Transverse colon (tissue), 4 donors: ENCODE data around the gene MYO9A. TPM values are rescaled to one million over a fixed set of nuclear protein-coding genes. Genes with fewer than 3 reads are reported as not detected.

ENCODE experiments used
- DNase-seq: peaks from one replicate; pipeline ENCODE4 v3.0.0-alpha.2; 2019
- H3K27ac ChIP-seq, 4 donors: fragments of 200-600 bp; sonication (generic); 2 replicates each; pipeline ENCODE4 v1.5.1; 2016 to 2018; ENCODE audit warnings: inconsistent platforms in 4 of 4
- H3K27me3 ChIP-seq: fragments of 200-600 bp; sonication (generic); 2 replicates; pipeline ENCODE4 v1.5.1; 2017; ENCODE audit warnings: inconsistent platforms
- H3K36me3 ChIP-seq, 4 donors: fragments of 200-600 bp; sonication (generic); 2 replicates each; pipeline ENCODE4 v1.5.1; 2017 to 2019; ENCODE audit warnings: inconsistent platforms in 4 of 4
- H3K4me1 ChIP-seq, 4 donors: fragments of 200-600 bp; sonication (generic); 2 replicates each; pipeline ENCODE4 v1.5.1; 2017 to 2020; ENCODE audit warnings: inconsistent platforms in 4 of 4
- H3K4me3 ChIP-seq, 4 donors: fragments of 200-600 bp; sonication (generic); 1 replicate in 1 of 4; 2 replicates in 3 of 4; pipeline versions ENCODE4 v1.5.1 to v1.6.1; 2017 to 2019; ENCODE audit warnings: inconsistent platforms in 4 of 4
- H3K9me3 ChIP-seq, 2 donors: fragments of 200-600 bp; sonication (generic); 2 replicates each; pipeline ENCODE4 v1.5.1; 2017 to 2019; ENCODE audit warnings: inconsistent platforms in 2 of 2
- CTCF ChIP-seq, 5 experiments: fragments of 200-600 bp in 3 of 5; fragments of 450-650 bp in 2 of 5; sonication (generic) in 3 of 5; IDR thresholded peaks; 1 replicate in 2 of 5; 2 replicates in 3 of 5; pipeline ENCODE4 v1.5.1; 2016 to 2017; ENCODE audit warnings: antibody characterized with exemption in 5 of 5, inconsistent platforms in 3 of 5, mild to moderate bottlenecking in 2 of 5, moderate library complexity in 1 of 5
- EP300 ChIP-seq: sonication (generic); formaldehyde crosslinking; IDR thresholded peaks from one replicate; pipeline ENCODE4 v1.6.1; 2017; ENCODE audit warnings: antibody characterized with exemption, low read depth
- POLR2A ChIP-seq: fragments of 450-650 bp; IDR thresholded peaks from one replicate; pipeline ENCODE4 v1.6.1; 2016; ENCODE audit warnings: antibody characterized with exemption, mild to moderate bottlenecking, moderate library complexity
- POLR2AphosphoS5 ChIP-seq, 3 donors: sonication (generic); formaldehyde crosslinking; IDR thresholded peaks; one replicate each; pipeline ENCODE4 v1.6.1; 2016; ENCODE audit warnings: antibody characterized with exemption in 3 of 3
- WGBS, 2 donors: methylation state at CpG; one replicate each; pipeline ENCODE4 v1.1.5; 2018; ENCODE audit warnings: low coverage in 1 of 2; 5-methylcytosine and 5-hydroxymethylcytosine counted together
- in situ Hi-C, 4 donors: fragments of 200-750 bp; cut with MboI; loops; one replicate each; pipeline versions ENCODE4 v1.15.0 to v1.15.1; 2017; ENCODE audit warnings: low sequenced_read_pairs in 3 of 4, low pct_ligation_motif_present in 1 of 4, low pct_unique_long_range_greater_than_20kb in 1 of 4
- intact Hi-C: fragments of 100-400 bp; cut with DNase I; formaldehyde crosslinking; loops from one replicate; pipeline ENCODE4 v1.15.1; 2023; ENCODE audit warnings: low total_unique reads
- total RNA-seq, 4 donors: library from RNA; depleted of rRNA; stranded (reverse); fragments of >200 nt; gene quantifications; one replicate each; pipeline ENCODE4 v1.1.0, GENCODE V29; 2016

MYO9A gene
- total RNA-seq, 4 donors from 2014 or later = 52.4 to 103 (median 74.2) TPM

- Histone ChIP-seq H3K27ac (no peak overlapping the region), H3K9me3 (no peaks in the 10 kb centered on the region), H3K36me3 (no peaks in the 10 kb centered on the region), H3K4me1 (peaks cover 0 to 22% (median 2%) of the 10 kb centered on the region in 4 donors), H3K4me3 (no peak overlapping the region), H3K27me3 (no peaks in the 10 kb centered on the region)
- TF ChIP-seq POLR2A (no peak), POLR2AphosphoS5 (IDR thresholded peaks at IDR 0.05) (no peak), EP300 (no peak)
- no peak for DNase-seq
- WGBS, 2 donors = 90 to 98% methylated on average over 4 of the region's 4 CpGs
- intact Hi-C loops = no loop called here
- in situ Hi-C loops = no loop called here
These were observed 80.6 kb downstream of the MYO9A start for GRCh38 chr15:72037321-72037720.

GRCh38 chr15:72034859-72035650 is 82.9 kb downstream of the MYO9A start:
- 78 to 88% methylated on average over 4 of the region's 4 CpGs for WGBS, 2 donors
- in situ Hi-C loops = no loop called here
- TF ChIP-seq EP300 (no peak), CTCF (IDR thresholded peaks at IDR 0.05) (no peak), POLR2AphosphoS5 (IDR thresholded peaks at IDR 0.05) (no peak), POLR2A (no peak)
- Histone ChIP-seq H3K4me3 (no peak overlapping the region), H3K9me3 (no peaks in the 10 kb centered on the region), H3K36me3 (no peaks in the 10 kb centered on the region), H3K4me1 (peaks cover 0 to 23% (median 2%) of the 10 kb centered on the region in 4 donors), H3K27ac (no peak overlapping the region), H3K27me3 (no peaks in the 10 kb centered on the region)
- intact Hi-C loops = no loop called here
- DNase-seq = no peak

- H3K27ac ChIP-seq = no peak overlapping the region
- H3K27me3 ChIP-seq = no peaks in the 10 kb centered on the region
- in situ Hi-C loops (no loop called here), intact Hi-C loops (no loop called here)
- 50 to 88% methylated on average over 1 of the region's 1 CpG for WGBS, 2 donors
- no peak overlapping the region for H3K4me3 ChIP-seq
- H3K36me3 ChIP-seq = no peaks in the 10 kb centered on the region
- no peaks in the 10 kb centered on the region for H3K9me3 ChIP-seq
- peaks cover 0 to 23% (median 2%) of the 10 kb centered on the region in 4 donors for H3K4me1 ChIP-seq
- no peak for DNase-seq
- TF ChIP-seq POLR2A = no peak
- no peak for TF ChIP-seq CTCF (IDR thresholded peaks at IDR 0.05)
These were observed 83.6 kb downstream of the MYO9A start for GRCh38 chr15:72034351-72034750.

- in situ Hi-C loops = no loop called here
- TF ChIP-seq EP300 (no peak), POLR2AphosphoS5 (IDR thresholded peaks at IDR 0.05) (no peak), POLR2A (no peak), CTCF (IDR thresholded peaks at IDR 0.05) (no peak)
- 79 to 83% methylated on average over 2 to 7 of the region's 7 CpGs for WGBS, 2 donors
These were observed 84.2 kb downstream of the MYO9A start for GRCh38 chr15:72033711-72034110.

More at GRCh38 chr15:72033711-72034110, 84.2 kb downstream of the MYO9A start:
- Histone ChIP-seq H3K4me1 (peaks cover 0 to 23% (median 2%) of the 10 kb centered on the region in 4 donors), H3K27ac (peak overlapping the region in 1 of 4 donors; percentile 14), H3K36me3 (no peaks in the 10 kb centered on the region), H3K9me3 (no peaks in the 10 kb centered on the region), H3K4me3 (no peak overlapping the region), H3K27me3 (no peaks in the 10 kb centered on the region)
- intact Hi-C loops = no loop called here
- DNase-seq = no peak
